Measurements from ENCODE around the gene TBL3.

- TF ChIP-seq CTCF (IDR thresholded peaks at IDR 0.05) (no peak), POLR2A (IDR thresholded peaks at IDR 0.05) (no peak)
These were observed 24.5 kb upstream of the TBL3 start for GRCh38 chr16:1947369-1947670.
